Measurements from ENCODE around the gene CLIP3.
"Not testable (repeated sequence)": the region's sequence is repeated elsewhere in the genome, so short reads cannot be mapped to it uniquely, and the experiment has no call there.

CLIP3 gene

DNA sequence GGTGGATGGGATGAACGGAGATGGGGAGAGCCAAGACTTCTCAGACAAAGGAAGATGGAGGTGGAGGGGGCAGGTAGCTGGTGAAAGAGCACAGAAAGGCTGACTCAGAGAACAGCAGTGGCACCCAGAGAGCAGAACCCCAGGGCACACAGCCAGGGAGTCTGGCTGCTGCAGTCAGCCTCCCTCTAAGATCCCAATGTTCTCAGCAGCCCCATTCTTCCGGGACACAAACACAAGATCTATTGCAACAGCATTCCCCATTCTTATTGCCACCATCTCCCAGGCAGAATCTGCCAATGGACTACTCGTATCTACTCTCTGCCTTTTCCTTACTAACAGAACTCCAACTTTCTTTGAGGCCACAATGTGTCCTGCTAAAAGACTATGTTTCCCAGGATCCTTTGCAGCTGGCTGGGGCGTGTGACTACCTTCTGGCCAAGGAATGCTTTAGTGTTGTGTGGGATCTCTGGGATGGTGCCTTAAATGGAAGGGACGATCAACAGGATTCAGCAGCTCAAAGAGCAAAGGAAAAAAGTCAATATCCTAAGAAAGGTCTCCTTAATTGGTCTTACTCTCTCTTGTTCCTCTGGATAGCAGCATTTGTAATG lies 13.9 kb upstream of the CLIP3 start:
- no peak overlapping the region for H3K27ac ChIP-seq (ENCODE audit: low read depth, low read length, severe bottlenecking)
- 90 to 93% methylated on average over 4 to 5 of the region's 5 CpGs for WGBS, 2 experiments (ENCODE audit: insufficient coverage in 2 of 2)
- H3K36me3 ChIP-seq (ENCODE audit: control insufficient read depth, insufficient read depth, low read length): no peaks in the 10 kb centered on the region
- H3K9me3 ChIP-seq (ENCODE audit: control insufficient read depth, low read length): no peaks in the 10 kb centered on the region
- no peak overlapping the region for H3K4me3 ChIP-seq (ENCODE audit: extremely low read depth, insufficient read depth, low read length, poor library complexity, severe bottlenecking)
- peaks cover 6% of the 10 kb centered on the region for H3K4me1 ChIP-seq (ENCODE audit: control insufficient read depth, insufficient read depth, low read length, poor library complexity, severe bottlenecking)

DNA sequence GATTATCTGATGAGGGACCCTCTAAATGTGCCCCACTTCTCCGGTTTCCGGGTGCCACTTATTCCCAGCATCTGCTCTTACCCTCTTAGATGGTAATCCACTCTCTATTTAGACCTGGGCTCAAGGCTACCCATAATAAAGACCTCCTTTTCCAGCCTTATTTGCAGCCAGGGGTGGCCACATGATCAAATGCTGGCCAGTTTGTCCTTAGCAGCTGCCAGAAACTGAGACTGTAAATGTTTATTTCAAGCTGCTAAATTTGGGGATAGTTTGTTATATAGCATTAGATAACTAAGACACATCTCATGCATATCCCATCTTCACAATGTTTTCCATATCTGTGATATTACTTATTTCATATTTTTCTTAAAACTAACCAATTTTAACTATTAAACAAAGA lies 11.3 kb upstream of the CLIP3 start:
- Histone ChIP-seq H3K36me3 (ENCODE audit: control insufficient read depth, insufficient read depth, low read length) (peaks cover 4% of the 10 kb centered on the region), H3K4me3 (ENCODE audit: extremely low read depth, insufficient read depth, low read length, poor library complexity, severe bottlenecking) (no peak overlapping the region), H3K27ac (ENCODE audit: low read depth, low read length, severe bottlenecking) (no peak overlapping the region), H3K9me3 (ENCODE audit: control insufficient read depth, low read length) (no peaks in the 10 kb centered on the region), H3K4me1 (ENCODE audit: control insufficient read depth, insufficient read depth, low read length, poor library complexity, severe bottlenecking) (peaks cover 12% of the 10 kb centered on the region)
- 100% methylated on average over 2 of the region's 2 CpGs; no CpG with 5 or more reads in 1 of the 2 experiments for WGBS, 2 experiments (ENCODE audit: insufficient coverage in 2 of 2)

DNA sequence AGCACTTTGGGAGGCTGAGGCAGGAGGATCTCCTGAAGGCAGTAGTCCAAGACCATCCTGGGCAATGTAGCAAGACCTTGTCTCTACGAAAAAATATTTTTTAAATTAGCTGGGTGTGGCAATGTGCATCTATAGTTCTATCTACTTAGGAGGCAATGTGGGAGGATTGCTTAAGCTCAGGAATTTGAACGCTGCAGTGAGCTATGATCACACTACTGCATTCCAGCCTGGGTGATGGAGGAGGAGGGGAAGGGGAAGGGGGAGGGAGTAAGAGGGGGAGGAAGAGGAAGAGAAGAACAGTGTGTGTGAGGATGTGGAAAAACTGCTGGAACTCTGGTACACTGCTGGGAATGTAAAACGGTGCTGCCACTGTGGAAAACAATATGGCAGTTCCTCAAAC lies 9.2 kb upstream of the CLIP3 start:
- Histone ChIP-seq H3K27ac (ENCODE audit: low read depth, low read length, severe bottlenecking) (peak overlapping the region; percentile 78), H3K4me3 (ENCODE audit: extremely low read depth, insufficient read depth, low read length, poor library complexity, severe bottlenecking) (no peak overlapping the region), H3K36me3 (ENCODE audit: control insufficient read depth, insufficient read depth, low read length) (peaks cover 4% of the 10 kb centered on the region), H3K9me3 (ENCODE audit: control insufficient read depth, low read length) (no peaks in the 10 kb centered on the region), H3K4me1 (ENCODE audit: control insufficient read depth, insufficient read depth, low read length, poor library complexity, severe bottlenecking) (peaks cover 12% of the 10 kb centered on the region)
- WGBS, 2 experiments (ENCODE audit: insufficient coverage in 2 of 2): 9 to 80% methylated on average over 1 of the region's 3 CpGs

DNA sequence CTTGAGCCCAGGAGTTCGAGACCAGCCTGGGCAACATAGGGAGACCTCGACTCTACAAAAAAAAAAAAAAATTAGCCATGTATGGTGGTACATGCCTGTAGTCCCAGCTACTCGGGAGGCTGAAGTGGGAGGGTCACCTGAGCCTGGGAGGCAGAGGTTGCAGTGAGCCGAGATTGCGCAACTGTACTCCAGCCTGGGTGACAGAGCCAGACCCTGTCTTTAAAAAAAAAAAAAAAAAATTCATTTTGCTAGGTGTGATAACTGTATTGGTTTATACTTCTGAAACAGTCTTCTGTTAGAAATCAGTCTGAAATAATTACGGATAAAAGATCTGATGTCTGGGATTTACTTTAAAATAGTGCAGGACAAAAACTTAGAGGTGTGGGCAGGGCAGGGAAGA lies 8.4 kb upstream of the CLIP3 start:
- WGBS, 2 experiments (ENCODE audit: insufficient coverage in 2 of 2): 91 to 93% methylated on average over 2 to 4 of the region's 6 CpGs
- H3K4me3 ChIP-seq (ENCODE audit: extremely low read depth, insufficient read depth, low read length, poor library complexity, severe bottlenecking); H3K36me3 ChIP-seq (ENCODE audit: control insufficient read depth, insufficient read depth, low read length); H3K9me3 ChIP-seq (ENCODE audit: control insufficient read depth, low read length): not testable (repeated sequence)
- Histone ChIP-seq H3K4me1 (ENCODE audit: control insufficient read depth, insufficient read depth, low read length, poor library complexity, severe bottlenecking) (peaks cover 12% of the 10 kb centered on the region), H3K27ac (ENCODE audit: low read depth, low read length, severe bottlenecking) (peak overlapping the region; percentile 78)

DNA sequence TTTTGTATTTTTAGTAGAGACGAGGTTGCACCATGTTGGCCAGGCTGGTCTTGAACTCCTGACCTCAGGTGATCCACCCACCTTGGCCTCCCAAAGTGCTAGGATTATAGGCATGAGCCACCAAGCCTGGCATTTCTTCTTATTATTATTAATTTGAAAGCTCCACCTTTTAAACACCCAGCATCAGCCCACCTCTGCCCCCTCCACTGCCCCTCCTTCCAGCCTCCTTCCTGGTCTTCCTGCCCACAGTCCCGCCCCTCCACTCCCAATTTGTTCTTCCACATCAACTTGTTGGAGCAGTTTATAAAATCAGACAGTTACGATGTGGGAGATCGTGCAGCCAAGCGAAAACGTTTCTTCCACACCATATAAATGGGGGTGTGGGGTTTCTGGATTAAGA lies 7.8 kb upstream of the CLIP3 start:
- WGBS, 2 experiments (ENCODE audit: insufficient coverage in 2 of 2): 86 to 100% methylated on average over 2 of the region's 6 CpGs
- Histone ChIP-seq H3K36me3 (ENCODE audit: control insufficient read depth, insufficient read depth, low read length) (peaks cover 4% of the 10 kb centered on the region), H3K4me1 (ENCODE audit: control insufficient read depth, insufficient read depth, low read length, poor library complexity, severe bottlenecking) (peaks cover 12% of the 10 kb centered on the region)

DNA sequence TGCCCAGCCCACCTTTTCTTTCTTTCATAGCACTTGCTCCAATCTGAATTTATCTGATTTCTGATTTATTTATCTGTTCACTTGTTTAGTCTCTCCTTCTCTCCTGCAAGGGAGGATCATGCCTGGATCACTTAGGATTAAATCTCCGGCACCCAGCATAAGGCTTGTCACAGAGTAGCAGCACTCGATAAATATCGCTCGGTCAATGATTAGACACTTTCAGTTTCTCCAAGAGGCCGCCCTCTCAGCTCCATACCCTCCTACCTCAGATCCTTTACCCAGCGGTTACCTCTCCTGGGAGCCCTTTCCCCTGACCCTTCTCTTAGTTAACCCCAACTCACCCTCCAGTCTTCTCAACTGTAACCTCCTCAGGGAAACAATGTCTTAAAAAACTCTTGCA lies 1.4 kb downstream of the CLIP3 start:
- 95 to 99% methylated on average over 6 of the region's 6 CpGs for WGBS, 2 experiments (ENCODE audit: insufficient coverage in 2 of 2)
- Histone ChIP-seq H3K9me3 (ENCODE audit: control insufficient read depth, low read length) (no peaks in the 10 kb centered on the region), H3K4me1 (ENCODE audit: control insufficient read depth, insufficient read depth, low read length, poor library complexity, severe bottlenecking) (peaks cover 4% of the 10 kb centered on the region), H3K36me3 (ENCODE audit: control insufficient read depth, insufficient read depth, low read length) (peaks cover 28% of the 10 kb centered on the region), H3K27ac (ENCODE audit: low read depth, low read length, severe bottlenecking) (no peak overlapping the region), H3K4me3 (ENCODE audit: extremely low read depth, insufficient read depth, low read length, poor library complexity, severe bottlenecking) (no peak overlapping the region)

More for the DNA sequence above, 7.8 kb upstream of the CLIP3 start:
- H3K9me3 ChIP-seq (ENCODE audit: control insufficient read depth, low read length): no peaks in the 10 kb centered on the region
- H3K27ac ChIP-seq (ENCODE audit: low read depth, low read length, severe bottlenecking): no peak overlapping the region
- no peak overlapping the region for H3K4me3 ChIP-seq (ENCODE audit: extremely low read depth, insufficient read depth, low read length, poor library complexity, severe bottlenecking)

DNA sequence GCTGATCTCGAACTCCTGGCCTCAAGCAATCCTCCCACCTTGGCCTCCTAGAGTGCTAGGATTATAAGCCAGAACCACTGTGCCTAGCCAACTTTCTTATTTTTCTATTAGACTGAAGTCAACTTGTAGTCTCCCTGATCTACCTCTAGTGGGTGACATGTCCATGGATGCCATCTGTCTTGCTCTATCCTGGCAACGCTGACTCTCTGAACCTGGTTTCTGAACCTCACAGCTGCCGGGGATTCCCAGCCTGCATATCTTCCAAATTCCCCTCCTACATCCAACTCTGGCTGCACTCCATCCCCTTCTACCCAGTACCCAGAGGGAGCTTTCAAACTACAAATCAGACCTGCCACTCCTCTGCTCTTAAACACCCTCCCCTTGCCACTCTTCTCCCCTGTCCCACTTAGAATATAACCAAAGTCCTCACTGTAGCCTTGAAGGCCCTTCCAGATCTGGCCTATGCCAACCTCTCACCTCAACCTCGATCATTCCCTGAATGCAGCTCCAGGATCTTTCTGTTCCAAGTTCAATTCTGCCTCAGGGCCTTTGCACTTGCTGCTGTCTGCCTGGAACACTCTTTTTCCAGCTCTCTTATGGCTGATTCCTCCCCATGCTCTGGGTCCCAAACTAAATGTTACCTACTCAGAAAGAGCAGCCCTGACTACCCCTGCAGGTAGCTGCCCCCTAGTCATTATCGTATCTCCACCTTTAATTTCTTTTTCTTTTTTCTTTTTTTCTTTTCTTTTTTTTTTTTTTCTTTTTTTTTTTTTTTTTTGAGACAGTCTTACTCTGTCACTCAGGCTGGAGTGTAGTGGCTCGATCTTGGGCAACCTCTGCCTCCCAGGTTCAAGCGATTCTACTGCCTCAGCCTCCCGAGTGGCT lies 2.2 kb downstream of the CLIP3 start:
- Histone ChIP-seq H3K9me3 (ENCODE audit: control insufficient read depth, low read length) (no peaks in the 10 kb centered on the region), H3K36me3 (ENCODE audit: control insufficient read depth, insufficient read depth, low read length) (peaks cover 28% of the 10 kb centered on the region), H3K4me1 (ENCODE audit: control insufficient read depth, insufficient read depth, low read length, poor library complexity, severe bottlenecking) (peaks cover 4% of the 10 kb centered on the region), H3K4me3 (ENCODE audit: extremely low read depth, insufficient read depth, low read length, poor library complexity, severe bottlenecking) (no peak overlapping the region), H3K27ac (ENCODE audit: low read depth, low read length, severe bottlenecking) (no peak overlapping the region)
- 91 to 92% methylated on average over 4 to 5 of the region's 8 CpGs for WGBS, 2 experiments (ENCODE audit: insufficient coverage in 2 of 2)

DNA sequence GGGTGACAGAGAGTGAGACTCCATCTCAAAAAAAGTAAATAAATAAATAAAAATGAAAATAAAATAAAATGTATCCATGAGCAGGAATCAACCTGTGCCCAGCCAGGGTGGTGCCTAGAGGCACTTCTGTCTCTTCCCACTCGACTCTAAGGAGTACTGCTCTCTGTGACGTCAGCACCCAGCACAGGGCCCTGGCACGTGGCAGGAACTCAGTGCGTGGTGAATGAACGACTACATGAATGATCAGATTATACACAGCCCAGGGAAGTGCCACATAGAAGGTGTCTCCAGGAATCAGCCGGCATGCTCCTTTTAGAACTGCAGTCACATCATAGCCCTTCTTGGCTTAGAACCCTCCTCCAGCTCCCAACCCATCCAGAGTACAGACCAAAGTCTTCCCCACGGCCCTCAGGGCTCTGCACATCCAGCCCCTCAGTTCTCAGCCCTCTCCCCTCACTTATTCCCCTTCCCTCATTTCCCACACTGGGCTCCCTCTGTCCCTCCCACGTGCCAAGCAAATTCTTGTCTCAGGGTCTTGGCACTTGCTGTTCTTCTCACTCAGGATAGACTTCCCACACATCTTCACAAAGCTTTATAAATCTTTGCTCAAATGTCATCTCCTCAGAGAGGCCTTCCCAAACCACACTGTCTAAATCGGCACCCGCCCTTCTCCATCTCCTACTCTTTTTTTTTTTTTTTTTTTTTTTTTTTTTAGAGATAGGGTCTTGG lies 4.2 kb downstream of the CLIP3 start:
- peaks cover 41% of the 10 kb centered on the region for H3K36me3 ChIP-seq (ENCODE audit: control insufficient read depth, insufficient read depth, low read length)
- no peak overlapping the region for H3K27ac ChIP-seq (ENCODE audit: low read depth, low read length, severe bottlenecking)
- no peaks in the 10 kb centered on the region for H3K9me3 ChIP-seq (ENCODE audit: control insufficient read depth, low read length)
- peaks cover 4% of the 10 kb centered on the region for H3K4me1 ChIP-seq (ENCODE audit: control insufficient read depth, insufficient read depth, low read length, poor library complexity, severe bottlenecking)
- no peak overlapping the region for H3K4me3 ChIP-seq (ENCODE audit: extremely low read depth, insufficient read depth, low read length, poor library complexity, severe bottlenecking)
- WGBS, 2 experiments (ENCODE audit: insufficient coverage in 2 of 2): 87% methylated on average over 7 to 8 of the region's 10 CpGs

DNA sequence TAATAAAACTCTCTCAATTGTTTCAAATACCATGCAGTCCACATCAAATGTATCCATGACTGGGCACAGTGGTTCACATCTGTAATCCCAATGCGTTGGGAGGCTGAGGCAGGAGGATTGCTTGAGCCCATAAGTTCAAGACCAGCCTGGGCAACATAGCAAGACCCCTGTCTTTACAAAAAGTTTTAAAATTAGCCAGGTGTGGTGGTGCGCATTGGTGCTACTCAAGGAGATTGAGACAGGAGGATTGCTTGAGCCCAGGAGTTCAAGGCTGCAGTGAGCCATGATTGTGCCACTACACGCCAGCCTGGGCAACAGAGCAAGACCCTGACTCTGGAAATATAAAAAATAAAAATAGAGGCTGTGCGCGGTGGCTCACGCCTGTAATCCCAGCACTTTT lies 5.0 kb downstream of the CLIP3 start:
- Histone ChIP-seq H3K4me1 (ENCODE audit: control insufficient read depth, insufficient read depth, low read length, poor library complexity, severe bottlenecking) (peaks cover under 1% of the 10 kb centered on the region), H3K9me3 (ENCODE audit: control insufficient read depth, low read length) (no peaks in the 10 kb centered on the region), H3K36me3 (ENCODE audit: control insufficient read depth, insufficient read depth, low read length) (peaks cover 45% of the 10 kb centered on the region), H3K4me3 (ENCODE audit: extremely low read depth, insufficient read depth, low read length, poor library complexity, severe bottlenecking) (no peak overlapping the region), H3K27ac (ENCODE audit: low read depth, low read length, severe bottlenecking) (no peak overlapping the region)
- WGBS, 2 experiments (ENCODE audit: insufficient coverage in 2 of 2): 95% methylated on average over 6 of the region's 6 CpGs

DNA sequence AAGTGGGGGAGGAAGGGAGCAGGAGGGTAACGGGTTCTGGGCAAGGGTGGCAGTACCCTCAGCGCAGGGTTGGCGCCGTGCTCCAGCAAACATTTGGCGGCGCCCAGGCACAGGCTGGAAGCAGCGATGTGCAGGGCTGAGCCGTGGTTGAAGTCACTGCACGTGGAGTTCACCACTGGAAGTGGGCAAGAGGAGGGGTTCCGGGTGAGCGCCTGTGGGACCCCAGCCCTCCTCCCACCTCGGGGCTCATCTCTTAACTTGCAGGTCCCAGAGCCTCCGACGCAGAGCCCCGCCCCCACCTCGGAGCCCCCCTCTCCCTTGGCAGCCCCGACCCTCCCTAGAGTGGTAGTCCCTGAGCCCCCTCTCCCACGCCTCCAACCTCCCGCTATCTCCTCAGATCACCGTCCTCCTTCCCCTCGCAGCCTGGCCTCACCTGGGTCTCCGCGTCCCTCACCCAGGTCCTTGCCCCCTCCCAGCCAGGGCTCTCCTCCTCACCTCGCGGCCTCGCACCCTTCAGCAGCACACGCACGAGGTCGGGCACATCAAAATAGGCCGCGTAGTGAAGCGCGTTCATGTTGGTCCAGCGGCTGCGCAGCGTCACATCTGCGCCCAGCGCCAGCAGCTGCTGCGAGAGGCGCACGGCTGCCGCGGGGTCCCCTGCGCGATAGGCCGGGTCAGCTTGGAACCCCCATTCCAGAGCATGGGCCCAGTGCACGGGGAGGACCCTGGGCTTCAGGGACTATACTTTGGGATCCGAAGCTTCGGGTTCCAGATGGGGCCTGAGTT lies 6.4 kb downstream of the CLIP3 start:
- 94 to 97% methylated on average over 44 to 48 of the region's 49 CpGs for WGBS, 2 experiments (ENCODE audit: insufficient coverage in 2 of 2)
- Histone ChIP-seq H3K4me3 (ENCODE audit: extremely low read depth, insufficient read depth, low read length, poor library complexity, severe bottlenecking) (no peak overlapping the region), H3K36me3 (ENCODE audit: control insufficient read depth, insufficient read depth, low read length) (peaks cover 57% of the 10 kb centered on the region), H3K9me3 (ENCODE audit: control insufficient read depth, low read length) (no peaks in the 10 kb centered on the region), H3K27ac (ENCODE audit: low read depth, low read length, severe bottlenecking) (no peak overlapping the region), H3K4me1 (ENCODE audit: control insufficient read depth, insufficient read depth, low read length, poor library complexity, severe bottlenecking) (no peaks in the 10 kb centered on the region)
